Measurements from ENCODE around the gene VAMP2.
"Not testable (repeated sequence)": the region's sequence is repeated elsewhere in the genome, so short reads cannot be mapped to it uniquely, and the experiment has no call there.

Gene VAMP2

GRCh38 chr17:8175795-8176196 is 13.0 kb upstream of the VAMP2 start:
- no peak for DNase-seq

- no peak for DNase-seq
Observed at GRCh38 chr17:8173871-8174322, 11.1 kb upstream of the VAMP2 start.

- peak; percentile 57 for DNase-seq
Observed at GRCh38 chr17:8173056-8173870, 10.5 kb upstream of the VAMP2 start.

GRCh38 chr17:8170186-8170585 is 7.4 kb upstream of the VAMP2 start:
- DNase-seq: not testable (repeated sequence)

GRCh38 chr17:8167526-8167925 is 4.8 kb upstream of the VAMP2 start:
- DNase-seq: no peak

GRCh38 chr17:8166731-8167130 is 4.0 kb upstream of the VAMP2 start:
- no peak for DNase-seq

GRCh38 chr17:8164815-8165131 is 2.0 kb upstream of the VAMP2 start:
- DNase-seq: no peak

- DNase-seq: no peak
Observed at GRCh38 chr17:8163978-8164814, 1.4 kb upstream of the VAMP2 start.

- DNase-seq: no peak
Observed at GRCh38 chr17:8162997-8163977, 539 bp upstream of the VAMP2 start.

- no peak for DNase-seq
Observed at GRCh38 chr17:8161289-8162232, 1.2 kb downstream of the VAMP2 start.

GRCh38 chr17:8160741-8161221 is 2.0 kb downstream of the VAMP2 start:
- no peak for DNase-seq

- no peak for DNase-seq
Observed at GRCh38 chr17:8160224-8160577, 2.5 kb downstream of the VAMP2 start.

- DNase-seq: no peak
Observed at GRCh38 chr17:8159459-8160223, 3.1 kb downstream of the VAMP2 start.

GRCh38 chr17:8159032-8159400 is 3.7 kb downstream of the VAMP2 start:
- no peak for DNase-seq

- DNase-seq: peak; percentile 70
Observed at GRCh38 chr17:8158267-8159031, 4.3 kb downstream of the VAMP2 start.

GRCh38 chr17:8156246-8156992 is 6.3 kb downstream of the VAMP2 start:
- peak; percentile 100 for DNase-seq

GRCh38 chr17:8155996-8156245 is 6.8 kb downstream of the VAMP2 start:
- DNase-seq: no peak

GRCh38 chr17:8155231-8155995 is 7.3 kb downstream of the VAMP2 start:
- no peak for DNase-seq

GRCh38 chr17:8154608-8155155 is 8.1 kb downstream of the VAMP2 start:
- no peak for DNase-seq
